SJCRH30 (cell line): ENCODE measurements around the gene ATR. TPM values are rescaled to one million over a fixed set of nuclear protein-coding genes. Genes with fewer than 3 reads are reported as not detected.
"Not testable (repeated sequence)": the region's sequence is repeated elsewhere in the genome, so short reads cannot be mapped to it uniquely, and the experiment has no call there.

Experiments used
- DNase-seq, 2 experiments: peaks; one replicate each; pipeline ENCODE4 v3.0.0-alpha.2; 2015 to 2020
- H3K27ac ChIP-seq: fragments of 250-450 bp; sonication (Bioruptor Pico); 2 replicates; pipeline ENCODE4 v1.5.1; 2020; ENCODE audit warnings: mild to moderate bottlenecking, moderate library complexity
- H3K27me3 ChIP-seq: fragments of 250-450 bp; sonication (Bioruptor Pico); 2 replicates; pipeline ENCODE4 v1.5.1; 2020; ENCODE audit warnings: mild to moderate bottlenecking, moderate library complexity
- H3K36me3 ChIP-seq: fragments of 250-450 bp; sonication (Bioruptor Pico); 2 replicates; pipeline ENCODE4 v1.5.1; 2020; ENCODE audit warnings: mild to moderate bottlenecking, moderate library complexity
- H3K4me1 ChIP-seq: fragments of 250-450 bp; sonication (Bioruptor Pico); 2 replicates; pipeline ENCODE4 v1.5.1; 2020; ENCODE audit warnings: mild to moderate bottlenecking, moderate library complexity
- H3K4me3 ChIP-seq: fragments of 250-450 bp; sonication (Bioruptor Pico); 2 replicates; pipeline ENCODE4 v1.5.1; 2020; ENCODE audit warnings: mild to moderate bottlenecking, moderate library complexity
- H3K9me3 ChIP-seq: fragments of 250-450 bp; sonication (Bioruptor Pico); replicated peaks from 2 replicates; pipeline ENCODE4 v1.5.1; 2020; ENCODE audit warnings: mild to moderate bottlenecking, moderate library complexity
- total RNA-seq: library from RNA; depleted of rRNA; stranded (reverse); fragments of >200 nt; shearing (Covaris generic); gene quantifications from 2 replicates; pipeline ENCODE4 v1.2.3, GENCODE V29; 2014

ATR gene
- total RNA-seq, 1 experiment from 2014 or later, result 33.1 TPM

- Histone ChIP-seq H3K4me1 (peaks cover 9% of the 10 kb centered on the region), H3K9me3 (no peaks in the 10 kb centered on the region), H3K4me3 (no peak overlapping the region), H3K36me3 (no peaks in the 10 kb centered on the region), H3K27me3 (no peaks in the 10 kb centered on the region), H3K27ac (no peak overlapping the region)
- DNase-seq, result no peak
Measured at GRCh38 chr3:142602619-142603385, 24.3 kb upstream of the ATR start.

- no peaks in the 10 kb centered on the region for H3K9me3 ChIP-seq
- H3K4me1 ChIP-seq, result peaks cover 13% of the 10 kb centered on the region
- no peak for DNase-seq
- H3K4me3 ChIP-seq, result no peak overlapping the region
- H3K27me3 ChIP-seq, result no peaks in the 10 kb centered on the region
- no peak overlapping the region for H3K27ac ChIP-seq
- H3K36me3 ChIP-seq, result no peaks in the 10 kb centered on the region
Measured at GRCh38 chr3:142601713-142602112, 23.2 kb upstream of the ATR start.

DNA sequence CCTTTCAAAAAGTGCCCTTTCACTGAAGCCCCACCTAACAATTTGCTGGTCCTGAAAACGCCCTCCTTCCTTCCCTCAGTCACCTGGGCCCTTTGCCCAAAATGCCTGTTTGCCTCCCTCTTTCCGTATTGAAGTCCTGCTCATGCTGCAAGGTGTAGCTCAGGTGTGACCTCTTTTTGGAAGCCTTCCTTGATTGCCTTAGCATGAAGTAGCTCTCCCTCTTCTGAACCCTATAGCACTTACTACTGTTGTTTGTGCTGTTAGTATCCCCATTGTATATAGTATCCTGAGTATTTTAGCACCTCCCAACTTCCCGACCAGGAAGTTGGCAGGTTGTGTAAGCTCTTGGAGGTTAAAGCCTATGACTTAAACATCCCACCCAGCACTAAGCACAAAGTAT lies 19.4 kb upstream of the ATR start:
- Histone ChIP-seq H3K4me1 (peaks cover 19% of the 10 kb centered on the region), H3K4me3 (no peak overlapping the region; the same call in 1 of the 2 replicates), H3K9me3 (no peaks in the 10 kb centered on the region), H3K36me3 (no peaks in the 10 kb centered on the region), H3K27me3 (no peaks in the 10 kb centered on the region), H3K27ac (peak overlapping the region; percentile 29)
- DNase-seq, result no peak

DNA sequence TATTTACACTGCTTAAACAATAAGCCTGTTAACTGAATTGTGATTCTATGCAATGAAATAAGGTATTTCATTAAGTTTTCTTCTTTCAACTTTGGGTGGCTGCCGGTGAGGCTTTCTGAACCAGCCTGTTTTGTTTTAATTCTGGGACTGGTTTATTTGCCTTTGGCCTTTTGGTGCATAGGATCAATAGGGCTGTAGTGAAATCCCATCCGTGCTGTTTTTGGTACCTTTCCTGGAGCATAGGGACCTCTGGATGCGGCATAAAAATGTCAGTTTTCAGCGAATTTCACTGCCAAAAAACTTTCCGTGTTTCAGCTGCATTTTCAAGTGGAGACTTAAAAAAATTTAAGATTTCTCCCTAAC lies 18.2 kb upstream of the ATR start:
- Histone ChIP-seq H3K36me3 (no peaks in the 10 kb centered on the region), H3K4me1 (peaks cover 19% of the 10 kb centered on the region), H3K9me3 (no peaks in the 10 kb centered on the region), H3K27me3 (no peaks in the 10 kb centered on the region), H3K4me3 (peak overlapping the region; percentile 80), H3K27ac (no peak overlapping the region; the same call in 1 of the 2 replicates)
- no peak for DNase-seq

- H3K27ac ChIP-seq, result peak within 1 kb of the TSS; percentile 65
- no peaks in the 10 kb centered on the region for H3K9me3 ChIP-seq
- H3K4me1 ChIP-seq, result peaks cover 19% of the 10 kb centered on the region
- DNase-seq, result peak; percentile 85 to 93
- H3K36me3 ChIP-seq, result no peaks in the 10 kb centered on the region
- H3K4me3 ChIP-seq, result peak within 1 kb of the TSS; percentile 80
- H3K27me3 ChIP-seq, result no peaks in the 10 kb centered on the region
Measured at GRCh38 chr3:142595951-142596725, 17.6 kb upstream of the ATR start, which contains the start of gene PLS1. Gene PLS1 (plus strand): TSS chr3:142596393. CDS start chr3:142664238, 67,845 bp downstream.

GRCh38 chr3:142595581-142595950 lies 17.0 kb upstream of the ATR start:
- Histone ChIP-seq H3K36me3 (no peaks in the 10 kb centered on the region), H3K9me3 (no peaks in the 10 kb centered on the region), H3K27me3 (no peaks in the 10 kb centered on the region), H3K27ac (peak overlapping the region; percentile 65), H3K4me3 (peak overlapping the region; percentile 80), H3K4me1 (peaks cover 19% of the 10 kb centered on the region)
- DNase-seq, result peak; percentile 59 to 69

DNA sequence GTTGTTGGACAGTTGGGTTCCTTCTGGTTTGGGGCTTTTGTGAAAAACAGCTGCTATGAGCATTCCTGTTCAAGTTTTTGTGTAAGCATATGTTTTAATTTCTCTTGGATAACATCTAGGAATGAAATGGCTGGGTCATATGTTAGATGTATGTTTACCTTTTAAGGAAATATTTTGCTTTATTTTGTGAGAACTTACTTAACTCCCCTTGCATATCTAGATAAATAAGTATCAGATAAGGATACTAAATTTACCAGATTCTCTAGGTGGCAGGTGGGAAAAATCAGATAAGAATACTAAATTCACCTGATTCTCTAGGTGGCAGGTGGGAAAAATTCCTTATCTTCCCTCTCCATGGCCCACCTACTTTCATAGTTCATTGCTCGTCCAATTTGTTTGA lies 16.6 kb upstream of the ATR start:
- H3K27ac ChIP-seq, result no peak overlapping the region; the same call in 1 of the 2 replicates
- no peaks in the 10 kb centered on the region for H3K36me3 ChIP-seq
- peak overlapping the region; percentile 80 for H3K4me3 ChIP-seq
- no peaks in the 10 kb centered on the region for H3K9me3 ChIP-seq
- H3K4me1 ChIP-seq, result peaks cover 19% of the 10 kb centered on the region
- no peaks in the 10 kb centered on the region for H3K27me3 ChIP-seq
- DNase-seq, result no peak

DNA sequence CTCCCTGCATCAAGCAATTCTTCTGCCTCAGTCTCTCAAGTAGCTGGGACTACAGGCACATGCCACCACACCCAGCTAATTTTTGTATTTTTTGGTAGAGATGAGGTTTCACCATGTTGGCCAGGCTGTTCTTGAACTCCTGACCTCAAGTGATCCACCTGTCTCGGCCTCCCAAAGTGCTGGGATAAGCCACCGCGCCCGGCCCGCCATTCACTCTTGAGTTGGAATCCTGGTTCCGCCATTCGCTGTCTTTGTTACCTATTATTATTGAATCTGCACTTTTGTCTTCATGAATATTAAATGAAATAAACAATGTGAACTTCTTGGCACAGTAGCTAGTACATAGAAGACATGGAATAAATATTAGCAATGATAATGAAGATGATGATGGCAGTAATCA lies 13.7 kb upstream of the ATR start:
- H3K9me3 ChIP-seq, H3K4me1 ChIP-seq, H3K27ac ChIP-seq, H3K36me3 ChIP-seq, H3K4me3 ChIP-seq, H3K27me3 ChIP-seq, DNase-seq: not testable (repeated sequence)

DNA sequence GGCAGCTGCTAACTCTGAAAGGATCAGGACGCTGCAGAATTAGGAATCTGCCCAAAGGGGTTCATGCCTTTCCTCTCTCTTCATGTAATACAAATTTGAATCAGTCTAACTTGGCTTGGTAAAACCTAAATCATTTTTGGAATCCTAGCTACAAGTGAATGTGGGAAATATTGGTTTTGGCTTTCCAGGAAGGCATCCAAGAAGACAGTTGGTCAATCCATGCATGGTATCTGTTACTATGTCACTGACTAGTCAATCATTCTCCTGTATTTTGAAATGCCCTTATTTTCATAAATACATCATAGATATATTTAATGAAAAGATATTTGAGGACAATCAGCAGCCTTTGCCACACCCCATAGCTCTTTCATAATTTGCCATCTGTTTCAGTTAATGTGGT lies 10.2 kb upstream of the ATR start:
- H3K27me3 ChIP-seq, result no peaks in the 10 kb centered on the region
- DNase-seq, result no peak
- no peaks in the 10 kb centered on the region for H3K36me3 ChIP-seq
- no peak overlapping the region for H3K27ac ChIP-seq
- H3K4me3 ChIP-seq, result no peak overlapping the region
- no peaks in the 10 kb centered on the region for H3K9me3 ChIP-seq
- H3K4me1 ChIP-seq, result peaks cover 7% of the 10 kb centered on the region; the same call in 1 of the 2 replicates

GRCh38 chr3:142586803-142587406 lies 8.4 kb upstream of the ATR start:
- Histone ChIP-seq H3K27me3 (no peaks in the 10 kb centered on the region), H3K4me3 (no peak overlapping the region), H3K36me3 (no peaks in the 10 kb centered on the region), H3K4me1 (peaks cover 7% of the 10 kb centered on the region; the same call in 1 of the 2 replicates), H3K9me3 (no peaks in the 10 kb centered on the region), H3K27ac (no peak overlapping the region)
- peak; percentile 62 to 88 for DNase-seq

- H3K27ac ChIP-seq, DNase-seq, H3K36me3 ChIP-seq, H3K4me3 ChIP-seq, H3K9me3 ChIP-seq, H3K27me3 ChIP-seq: not testable (repeated sequence)
- peaks cover 15% of the 10 kb centered on the region for H3K4me1 ChIP-seq
Measured at GRCh38 chr3:142581070-142581469, 2.5 kb upstream of the ATR start.

GRCh38 chr3:142580061-142580423 lies 1.5 kb upstream of the ATR start:
- DNase-seq, result no peak
- Histone ChIP-seq H3K27ac (no peak overlapping the region), H3K4me3 (no peak overlapping the region), H3K27me3 (no peaks in the 10 kb centered on the region), H3K36me3 (no peaks in the 10 kb centered on the region), H3K9me3 (no peaks in the 10 kb centered on the region), H3K4me1 (peaks cover 15% of the 10 kb centered on the region)

GRCh38 chr3:142577696-142578328 lies 721 bp downstream of the ATR start:
- peak in 1 of 2 experiments; percentile 20 for DNase-seq

DNA sequence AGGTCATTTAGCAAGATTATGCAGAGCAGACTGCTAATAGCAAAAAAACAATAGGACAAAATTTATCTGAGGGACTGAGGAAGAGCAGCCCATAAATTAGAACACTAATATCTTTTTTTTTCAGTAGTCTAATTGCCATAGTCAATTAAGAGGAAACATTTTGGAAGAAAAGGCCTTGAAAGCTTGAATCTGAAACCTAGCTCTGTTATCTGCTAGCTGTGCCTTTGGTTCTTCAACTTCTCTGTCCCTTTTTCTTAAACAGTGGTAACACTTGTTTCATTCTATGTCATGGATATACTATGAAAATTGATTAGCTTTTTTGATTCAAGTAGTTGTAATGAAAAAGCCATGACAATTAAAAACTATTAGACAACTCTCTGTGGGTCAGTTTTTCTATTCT lies 1.7 kb downstream of the ATR start:
- DNase-seq, result no peak
- Histone ChIP-seq H3K4me3 (no peak overlapping the region), H3K4me1 (peaks cover 15% of the 10 kb centered on the region), H3K36me3 (no peaks in the 10 kb centered on the region), H3K27ac (no peak overlapping the region), H3K27me3 (no peaks in the 10 kb centered on the region), H3K9me3 (no peaks in the 10 kb centered on the region)

More at GRCh38 chr3:142577696-142578328, 721 bp downstream of the ATR start:
- no peaks in the 10 kb centered on the region for H3K9me3 ChIP-seq
- peak overlapping the region; percentile 86 for H3K4me3 ChIP-seq
- H3K36me3 ChIP-seq, result no peaks in the 10 kb centered on the region
- peak overlapping the region; percentile 79 for H3K27ac ChIP-seq
- peaks cover 15% of the 10 kb centered on the region for H3K4me1 ChIP-seq
- no peaks in the 10 kb centered on the region for H3K27me3 ChIP-seq

- H3K4me3 ChIP-seq, result no peak overlapping the region
Measured at GRCh38 chr3:142574665-142575064, 3.9 kb downstream of the ATR start.

More at GRCh38 chr3:142574665-142575064, 3.9 kb downstream of the ATR start:
- no peaks in the 10 kb centered on the region for H3K27me3 ChIP-seq
- no peaks in the 10 kb centered on the region for H3K9me3 ChIP-seq
- no peak for DNase-seq
- no peak overlapping the region for H3K27ac ChIP-seq
- H3K4me1 ChIP-seq, result peaks cover 14% of the 10 kb centered on the region
- peaks cover 9% of the 10 kb centered on the region for H3K36me3 ChIP-seq
